GM19463 (cell line): ENCODE results near the gene DAPK1.
"Not testable (repeated sequence)": the region's sequence is repeated elsewhere in the genome, so short reads cannot be mapped to it uniquely, and the experiment has no call there.

Source experiments
- ATAC-seq: cut with Tn5 transposase; IDR thresholded peaks from one replicate; pipeline ENCODE4 v1.9.1; 2021; ENCODE audit warnings: mild to moderate bottlenecking, moderate library complexity; ENCODE audit not compliant: unreplicated experiment

The DAPK1 gene

DNA sequence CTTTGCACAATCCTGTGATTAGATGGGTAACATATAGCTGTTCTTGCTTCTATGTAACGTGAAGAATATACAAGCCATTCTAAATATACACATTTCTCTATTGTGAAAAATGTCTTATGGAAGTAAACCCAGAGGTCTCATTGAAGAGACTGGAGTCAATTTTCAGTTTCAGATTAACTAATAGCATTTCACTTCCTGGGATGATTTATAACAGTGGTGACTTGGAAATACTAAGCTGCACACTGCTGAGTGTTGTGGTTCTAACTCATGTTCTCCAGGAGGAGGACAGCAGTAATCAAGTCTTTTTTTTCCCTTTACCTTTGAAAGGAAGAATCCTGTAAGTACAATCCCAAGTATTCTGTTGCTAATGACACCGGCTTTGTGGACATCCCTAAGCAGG, 231.6 kb downstream of the DAPK1 start:
- no peak for ATAC-seq

DNA sequence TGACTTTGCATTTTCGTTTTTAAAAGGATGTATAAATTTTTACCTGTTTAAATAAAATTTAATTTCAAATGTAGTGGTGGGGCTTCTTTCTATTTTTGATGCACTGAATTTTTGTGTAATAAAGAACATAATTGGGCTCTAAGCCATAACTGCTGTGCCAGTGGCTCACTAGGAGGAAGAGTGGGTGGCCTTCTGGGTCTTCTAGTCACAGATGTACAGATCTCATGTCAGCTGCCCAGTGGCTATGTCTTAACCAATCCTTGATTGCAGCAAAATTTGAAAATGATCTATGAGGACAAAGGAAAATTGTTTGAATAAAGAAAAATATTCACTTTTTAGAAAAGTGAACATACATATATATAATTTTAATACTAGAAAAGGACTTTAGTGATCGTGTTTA, 233.7 kb downstream of the DAPK1 start:
- no peak for ATAC-seq

DNA sequence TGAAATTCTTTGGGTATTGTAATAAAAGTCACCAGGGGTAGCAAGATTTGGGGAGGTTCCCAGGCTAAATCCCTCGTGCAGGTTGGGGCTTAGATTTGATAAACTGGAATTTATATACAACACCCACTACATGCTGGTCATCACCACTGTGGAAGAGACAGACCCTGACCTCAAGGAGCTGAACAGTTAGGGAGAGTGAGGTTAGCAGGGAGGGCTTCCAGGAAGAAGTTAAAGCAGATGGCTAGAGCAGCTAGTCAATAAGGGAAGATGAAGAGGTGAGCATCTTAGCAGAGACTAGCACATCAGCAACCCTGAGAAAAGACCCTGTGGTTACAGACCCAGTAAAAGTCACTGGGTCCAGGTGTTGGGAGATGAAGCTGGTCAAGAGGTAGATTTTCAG, 234.7 kb downstream of the DAPK1 start:
- no peak for ATAC-seq

DNA sequence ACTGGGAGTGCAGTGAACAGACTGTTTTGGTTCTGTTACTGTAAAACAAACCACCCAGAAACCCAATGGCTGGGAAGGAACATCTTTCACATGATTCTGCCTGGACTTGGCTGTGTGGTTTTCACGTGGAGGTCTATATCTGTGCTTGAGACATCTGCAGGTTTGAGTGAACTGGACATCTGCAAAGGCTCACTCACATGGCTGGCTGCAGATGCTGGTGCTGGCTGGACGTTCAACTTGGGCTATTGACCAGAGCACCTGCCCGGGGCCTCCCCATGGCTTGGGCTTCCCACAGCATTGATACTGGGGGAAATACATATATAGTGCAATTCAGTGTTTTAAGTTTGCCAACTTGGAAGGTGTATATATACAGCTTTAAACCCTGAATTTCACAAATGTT, 235.1 kb downstream of the DAPK1 start:
- ATAC-seq = no peak

DNA sequence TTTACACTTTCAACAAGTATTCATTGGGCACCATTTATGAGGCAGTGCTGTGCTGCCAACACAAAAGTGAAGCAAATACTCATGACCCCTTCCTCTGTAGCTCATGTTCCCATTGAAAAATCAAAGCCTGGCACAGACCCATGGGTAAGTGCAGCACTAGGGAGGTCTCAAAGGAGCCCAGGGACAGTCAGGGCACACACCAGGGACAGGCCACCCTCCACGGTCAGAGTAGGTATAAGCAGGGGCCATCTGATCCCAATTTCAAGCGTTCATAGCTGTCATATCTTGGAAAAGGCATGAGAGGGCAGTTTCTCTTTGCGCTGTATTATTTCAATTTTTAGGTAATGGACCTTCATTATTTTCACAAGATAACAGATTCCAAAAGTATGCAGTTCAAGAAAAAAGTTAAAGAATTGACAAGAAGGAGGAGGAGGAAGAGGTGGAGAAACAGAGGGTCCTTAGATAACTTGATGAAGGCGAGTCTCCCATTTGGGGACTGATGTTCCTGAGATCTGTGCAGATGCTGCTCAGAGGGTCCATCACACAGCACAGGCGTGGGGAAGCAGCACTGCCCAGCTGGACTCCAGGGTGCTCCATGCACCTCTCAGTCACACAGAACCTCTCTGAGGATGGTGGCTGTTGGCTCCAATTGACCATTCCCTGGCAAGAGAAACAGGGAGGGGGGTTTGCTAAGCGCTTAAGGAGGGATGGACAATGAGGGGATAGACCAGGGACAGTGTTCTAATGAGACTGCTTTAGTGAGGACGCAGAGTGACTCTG, 235.8 kb downstream of the DAPK1 start:
- ATAC-seq = no peak

DNA sequence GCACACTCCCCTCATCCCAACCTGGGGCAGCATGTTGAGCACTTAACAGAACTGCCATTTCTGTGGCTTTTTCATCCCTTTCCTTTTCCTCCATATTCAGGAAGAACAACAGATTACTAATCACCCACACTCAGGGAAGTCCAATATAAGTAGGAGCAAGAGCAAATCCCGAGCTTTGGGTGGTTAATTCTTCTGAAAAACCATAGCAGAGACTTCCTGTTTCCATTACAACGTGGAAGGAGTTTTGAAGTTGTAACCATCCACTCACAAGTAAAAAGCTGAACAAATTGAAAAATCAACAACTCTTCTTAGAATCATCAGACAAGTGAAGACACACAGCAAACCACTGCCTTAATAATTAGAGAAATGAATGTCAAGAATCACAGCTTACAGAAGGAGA, 236.4 kb downstream of the DAPK1 start:
- no peak for ATAC-seq

DNA sequence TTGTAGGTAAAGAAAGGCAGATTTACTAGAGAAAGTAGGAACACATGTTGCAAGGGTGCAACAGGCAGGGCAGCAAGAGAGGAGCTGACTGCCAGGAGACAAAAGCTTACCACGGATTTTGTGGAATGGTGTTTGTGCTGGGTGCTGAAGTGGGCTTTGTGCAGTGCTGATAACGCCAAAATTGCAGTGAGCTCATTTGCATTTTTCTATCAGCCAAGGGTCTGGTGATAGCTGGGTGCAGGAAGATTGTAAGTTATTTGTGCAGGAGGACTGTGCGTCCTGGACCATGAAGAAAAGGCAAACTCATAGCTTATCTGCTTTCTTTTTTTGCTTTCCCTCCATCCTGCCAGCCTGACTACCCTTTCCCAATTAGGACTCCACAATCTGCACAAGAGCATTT, 241.9 kb downstream of the DAPK1 start:
- no peak for ATAC-seq

DNA sequence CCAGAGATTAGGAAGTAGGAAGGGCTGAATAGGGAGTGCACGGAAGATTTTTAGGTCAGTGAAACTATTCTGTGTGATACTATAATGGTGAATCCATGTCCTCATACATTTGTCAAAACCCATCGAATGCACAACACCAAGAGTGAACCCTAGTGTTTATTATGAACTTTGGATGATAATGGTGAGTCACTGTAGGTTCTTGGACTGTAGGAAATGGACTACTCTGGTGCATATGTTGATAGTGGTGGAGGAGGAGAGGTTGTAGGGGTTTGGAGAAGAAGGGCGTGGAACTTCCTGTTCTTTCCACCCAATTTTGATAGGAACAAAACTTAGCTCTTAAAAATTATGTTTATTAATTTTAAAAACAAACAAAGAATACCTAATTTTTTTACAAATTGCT, 242.5 kb downstream of the DAPK1 start:
- ATAC-seq = no peak

DNA sequence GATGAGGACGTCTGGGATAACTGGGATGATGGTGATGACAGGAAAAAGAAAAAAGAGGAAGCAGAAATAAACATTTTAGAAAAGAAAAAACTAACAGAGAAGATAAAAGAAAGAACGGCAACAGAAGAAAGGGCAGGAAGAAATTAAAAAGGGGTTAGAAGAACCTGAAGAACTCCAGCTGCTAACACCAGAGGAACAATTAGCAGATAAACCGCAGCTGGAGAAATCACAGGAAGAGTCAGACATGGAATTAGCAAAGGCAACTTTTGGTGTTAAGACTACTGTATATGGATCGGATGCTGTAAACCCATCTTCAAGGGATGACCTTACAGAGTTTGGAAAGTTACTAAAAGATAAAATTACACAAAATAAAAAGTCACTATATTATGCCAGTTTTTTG, 243.7 kb downstream of the DAPK1 start:
- ATAC-seq = no peak

DNA sequence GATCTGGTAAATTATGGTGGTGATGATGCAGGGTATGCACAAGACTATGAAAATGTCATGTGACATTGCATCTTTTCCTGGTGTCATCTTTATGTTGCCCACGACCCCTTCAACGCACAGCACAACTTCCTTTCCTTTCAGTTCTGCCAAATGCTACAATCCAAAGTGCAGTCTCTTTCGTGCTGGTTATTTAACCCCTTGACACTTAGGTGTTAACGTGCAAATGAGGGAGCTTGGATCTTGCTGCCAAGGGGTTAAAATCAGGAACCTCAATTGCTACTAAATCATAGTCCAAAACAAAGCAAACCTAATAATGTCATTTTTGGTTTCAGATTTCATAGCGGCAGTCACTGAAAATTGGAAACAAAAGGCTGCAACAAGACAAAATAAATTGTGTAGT, 244.2 kb downstream of the DAPK1 start:
- no peak for ATAC-seq

DNA sequence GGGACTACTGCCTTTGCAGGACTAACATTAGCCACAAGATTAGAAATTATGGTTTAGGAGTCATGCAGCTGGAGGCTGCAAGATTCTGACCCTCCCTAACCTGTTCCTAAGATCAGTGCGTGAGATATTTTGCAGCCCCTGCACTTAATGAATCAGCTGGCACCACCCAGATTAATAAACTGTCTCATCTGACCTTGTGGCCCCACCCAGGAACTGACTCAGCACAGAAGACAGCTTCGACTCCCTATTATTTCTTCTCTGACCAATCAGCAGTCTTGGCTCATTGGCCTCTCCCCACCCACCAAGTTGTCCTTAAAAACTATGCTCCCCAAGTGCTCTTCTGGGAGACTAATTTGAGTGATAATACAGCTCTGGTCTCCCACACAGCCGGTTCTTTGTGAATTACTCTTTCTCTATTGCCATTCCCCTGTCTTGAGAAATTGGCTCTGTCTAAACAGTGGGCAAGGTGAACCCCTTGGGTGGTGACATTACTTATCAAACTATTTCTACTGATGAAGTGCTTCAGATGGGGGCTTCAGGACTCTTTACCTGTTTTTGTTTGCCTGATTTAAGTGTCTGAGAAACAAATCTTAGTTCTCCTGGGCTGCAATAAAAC, 245.3 kb downstream of the DAPK1 start:
- ATAC-seq = no peak

DNA sequence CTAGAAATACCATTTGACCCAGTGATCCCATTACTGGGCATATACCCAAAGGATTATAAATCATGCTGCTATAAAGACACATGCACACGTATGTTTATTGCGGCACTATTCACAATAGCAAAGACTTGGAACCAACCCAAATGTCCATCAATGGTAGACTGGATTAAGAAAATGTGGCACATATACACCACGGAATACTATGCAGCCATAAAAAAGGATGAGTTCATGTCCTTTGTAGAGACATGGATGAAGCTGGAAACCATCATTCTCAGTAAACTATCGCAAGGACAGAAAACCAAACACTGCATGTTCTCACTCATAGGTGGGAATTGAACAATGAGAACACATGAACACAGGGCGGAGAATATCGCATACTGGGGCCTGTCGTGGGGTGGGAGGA, 246.6 kb downstream of the DAPK1 start:
- ATAC-seq = not testable (repeated sequence)

DNA sequence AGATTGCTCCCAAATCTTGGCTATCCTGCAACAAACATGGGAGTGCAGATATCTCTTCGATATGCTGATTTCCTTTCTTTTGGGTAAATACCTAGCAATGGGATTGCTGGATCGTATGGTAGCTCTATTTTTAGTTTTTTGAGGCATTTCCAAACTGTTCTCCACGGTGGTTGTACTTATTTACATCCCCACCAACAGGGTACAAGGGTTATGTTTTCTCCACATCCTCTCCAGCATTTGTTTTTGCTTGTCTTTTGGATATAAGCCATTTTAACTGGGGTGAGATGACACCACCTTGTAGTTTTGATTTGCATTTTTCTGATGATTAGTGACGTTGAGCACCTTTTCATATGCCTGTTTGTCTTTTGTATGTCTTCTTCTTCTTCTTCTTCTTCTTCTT, 248.5 kb downstream of the DAPK1 start:
- no peak for ATAC-seq

DNA sequence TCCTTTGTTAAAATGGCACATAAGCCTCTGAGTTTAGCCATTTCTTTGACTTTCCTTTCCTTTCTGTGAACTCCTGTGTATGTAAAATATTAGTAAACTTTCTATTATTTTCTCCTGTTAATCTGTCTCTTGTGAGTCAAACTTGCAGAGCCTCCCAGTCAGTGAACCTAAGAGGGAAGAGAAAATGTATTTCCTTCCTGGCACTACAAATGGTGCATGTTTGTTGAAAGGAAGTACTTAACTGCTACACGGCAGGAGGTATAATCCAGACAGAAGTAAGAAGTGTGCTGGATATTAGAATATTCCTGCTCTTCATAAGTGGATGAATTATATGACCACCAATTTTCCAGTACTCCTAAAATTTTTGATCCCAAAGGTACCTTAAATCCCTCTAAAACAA, 251.2 kb downstream of the DAPK1 start:
- ATAC-seq = no peak

DNA sequence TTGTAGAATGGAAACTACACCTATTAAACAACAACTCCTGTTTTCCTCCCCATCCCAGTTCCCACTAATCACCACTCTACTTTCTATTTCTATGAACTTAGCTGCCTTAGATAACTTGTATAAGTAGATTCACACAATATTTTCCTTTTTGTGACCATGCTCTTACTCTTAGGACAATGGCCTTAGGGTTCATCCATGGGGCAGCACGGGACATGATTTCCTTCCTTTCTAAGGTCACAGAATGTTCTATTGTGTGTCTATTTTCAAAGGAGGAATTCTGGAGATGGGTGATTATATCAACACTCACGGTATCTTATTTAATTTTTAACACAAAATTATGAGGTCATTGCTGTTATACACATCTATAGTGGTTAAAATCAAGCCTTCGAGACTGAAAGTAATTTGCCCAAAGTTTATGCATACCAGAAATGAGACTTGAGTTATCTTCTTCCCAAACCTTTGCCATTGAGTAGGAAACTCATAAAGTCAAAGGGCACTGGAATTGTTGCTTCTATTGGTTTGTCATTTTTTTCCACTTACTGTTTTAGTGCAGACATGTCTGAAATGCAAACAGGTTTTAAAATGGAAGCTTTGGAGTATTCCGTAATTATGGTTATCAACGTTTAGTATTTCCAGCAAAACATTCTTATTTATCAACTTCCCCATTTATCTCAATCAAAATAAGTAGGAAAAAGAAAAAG, 251.8 kb downstream of the DAPK1 start:
- no peak for ATAC-seq

DNA sequence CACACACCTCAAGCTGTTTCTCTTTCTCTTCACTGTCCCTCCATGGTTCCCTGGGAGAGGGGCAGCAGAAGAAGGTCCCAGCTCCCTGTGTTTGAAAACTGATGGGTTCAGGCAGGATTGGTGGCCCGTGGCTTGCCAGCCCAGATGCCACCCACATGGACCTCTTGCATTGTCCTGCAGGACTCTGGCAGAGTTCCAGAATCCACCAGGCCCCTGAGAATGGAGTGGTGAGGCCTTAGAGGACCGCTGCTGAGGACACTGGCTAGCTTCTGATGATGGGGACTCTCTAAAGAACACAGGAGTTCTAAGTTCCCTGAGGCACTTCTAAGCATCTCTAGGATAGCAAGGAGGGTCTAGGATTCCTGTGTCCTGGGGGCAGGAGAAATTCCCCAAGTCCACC, 253.1 kb downstream of the DAPK1 start:
- ATAC-seq = no peak

DNA sequence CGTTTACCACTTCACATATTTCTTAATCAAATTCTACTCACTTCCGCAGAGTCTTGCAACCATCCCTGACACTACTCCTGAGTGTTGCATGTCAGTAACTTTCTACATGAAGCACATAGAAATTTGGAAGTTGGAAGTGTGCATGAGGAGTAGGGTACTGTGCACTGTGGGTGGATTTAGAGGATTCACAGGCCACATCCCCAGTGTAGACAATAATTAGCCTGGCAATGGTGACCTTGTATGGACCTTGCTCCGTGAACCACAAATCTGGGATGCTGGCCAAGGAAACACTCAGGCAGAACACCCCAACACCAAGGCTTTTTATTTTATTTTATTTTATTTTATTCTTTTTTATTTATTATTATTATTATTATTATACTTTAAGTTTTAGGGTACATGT, 253.8 kb downstream of the DAPK1 start:
- ATAC-seq = no peak

DNA sequence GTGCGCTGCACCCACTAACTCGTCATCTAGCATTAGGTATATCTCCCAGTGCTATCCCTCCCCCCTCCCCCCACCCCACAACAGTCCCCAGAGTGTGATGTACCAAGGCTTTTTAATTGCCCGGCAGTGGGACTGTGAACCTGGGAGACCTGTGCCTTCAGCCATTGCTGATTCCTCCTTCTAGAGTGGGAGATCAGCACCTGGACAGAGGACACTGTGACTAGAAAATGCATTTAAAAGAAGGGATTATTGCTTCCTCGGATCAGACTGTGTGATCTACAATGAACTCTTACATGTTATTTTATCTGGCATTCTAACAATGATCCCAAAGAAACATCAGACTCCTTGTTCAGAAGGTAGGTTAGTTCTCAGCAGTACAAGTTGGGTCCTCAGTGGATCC, 254.2 kb downstream of the DAPK1 start:
- ATAC-seq = no peak

DNA sequence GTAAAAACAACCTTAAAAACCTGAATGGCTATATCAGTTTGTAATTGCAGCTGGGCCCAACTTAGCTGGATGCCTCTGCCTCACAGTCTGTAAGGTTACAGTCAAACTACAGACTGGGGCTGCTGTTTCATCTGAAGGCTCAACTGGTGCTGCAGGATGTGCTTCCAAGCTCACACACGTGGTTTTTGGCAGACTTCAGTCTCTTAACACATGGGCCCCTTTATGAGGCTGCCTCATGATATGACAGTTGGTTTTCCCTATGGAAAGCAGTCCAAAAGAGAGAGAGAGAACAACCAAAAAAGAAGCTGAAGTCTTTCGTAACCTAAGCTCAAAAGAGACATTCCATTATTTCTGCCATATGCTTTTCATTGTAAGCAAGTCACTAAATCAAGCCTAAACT, 255.6 kb downstream of the DAPK1 start:
- ATAC-seq = no peak
